Pons (tissue), 1 donor: ENCODE results near the gene MACROD2.
A peak's percentile ranks its signal among the peaks of the same experiment; 100 is the strongest.
"Not testable (repeated sequence)": the region's sequence is repeated elsewhere in the genome, so short reads cannot be mapped to it uniquely, and the experiment has no call there.

Experiments used
- DNase-seq: peaks from one replicate; pipeline ENCODE4 v3.0.0-alpha.2; 2016; ENCODE audit warnings: low spot score

Gene MACROD2

DNA sequence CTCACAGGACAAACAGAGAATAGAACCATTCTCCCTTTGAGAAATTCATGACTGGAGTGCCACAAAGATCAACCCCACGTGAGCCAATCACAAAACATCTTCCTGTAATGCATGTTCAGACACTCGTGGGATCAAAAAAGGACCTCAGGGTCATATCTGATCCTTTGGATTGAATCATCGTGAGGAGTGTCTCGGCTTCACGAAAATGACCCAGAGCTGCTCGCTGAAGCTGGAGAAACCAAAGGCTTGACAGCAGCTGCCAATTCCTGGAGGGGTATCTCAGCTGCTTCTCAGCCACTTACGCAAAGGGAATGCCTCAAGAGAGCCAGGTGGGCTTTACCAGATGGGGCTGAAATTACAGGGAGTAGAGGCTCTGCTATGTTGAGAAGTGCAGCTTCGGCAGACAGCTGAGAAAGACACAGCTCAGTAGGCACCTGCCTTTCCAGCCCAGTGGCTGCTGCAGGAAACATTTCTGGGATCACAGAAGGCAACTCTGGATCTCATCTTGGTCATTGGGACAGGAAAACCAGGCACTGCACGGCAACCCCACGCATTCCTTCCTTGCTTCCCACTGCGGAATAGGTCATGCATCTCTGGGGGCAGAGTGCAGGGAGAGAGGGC lies 1764.8 kb downstream of the MACROD2 start:
- DNase-seq: peak; percentile 52

GRCh38 chr20:15763366-15763765 lies 1768.0 kb downstream of the MACROD2 start:
- DNase-seq: no peak

DNA sequence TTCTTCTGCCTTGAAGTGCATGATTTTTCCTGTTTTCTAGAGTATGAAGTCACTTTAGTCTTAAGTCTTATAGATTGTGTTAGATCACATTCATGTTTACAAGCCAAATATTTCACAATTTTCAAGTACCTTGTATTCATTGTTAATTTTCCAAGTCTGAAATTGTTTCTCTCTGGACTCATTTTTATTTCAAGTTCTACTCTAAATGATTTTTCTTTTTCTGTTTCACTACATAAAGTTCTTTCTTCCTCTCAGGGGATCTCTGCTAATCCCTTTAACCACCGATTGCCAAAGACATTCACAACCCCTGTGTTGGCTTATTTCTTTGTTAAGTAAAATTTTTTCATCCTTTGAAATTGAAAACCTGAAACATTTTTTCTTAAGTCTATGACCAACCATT lies 1772.3 kb downstream of the MACROD2 start:
- no peak for DNase-seq

DNA sequence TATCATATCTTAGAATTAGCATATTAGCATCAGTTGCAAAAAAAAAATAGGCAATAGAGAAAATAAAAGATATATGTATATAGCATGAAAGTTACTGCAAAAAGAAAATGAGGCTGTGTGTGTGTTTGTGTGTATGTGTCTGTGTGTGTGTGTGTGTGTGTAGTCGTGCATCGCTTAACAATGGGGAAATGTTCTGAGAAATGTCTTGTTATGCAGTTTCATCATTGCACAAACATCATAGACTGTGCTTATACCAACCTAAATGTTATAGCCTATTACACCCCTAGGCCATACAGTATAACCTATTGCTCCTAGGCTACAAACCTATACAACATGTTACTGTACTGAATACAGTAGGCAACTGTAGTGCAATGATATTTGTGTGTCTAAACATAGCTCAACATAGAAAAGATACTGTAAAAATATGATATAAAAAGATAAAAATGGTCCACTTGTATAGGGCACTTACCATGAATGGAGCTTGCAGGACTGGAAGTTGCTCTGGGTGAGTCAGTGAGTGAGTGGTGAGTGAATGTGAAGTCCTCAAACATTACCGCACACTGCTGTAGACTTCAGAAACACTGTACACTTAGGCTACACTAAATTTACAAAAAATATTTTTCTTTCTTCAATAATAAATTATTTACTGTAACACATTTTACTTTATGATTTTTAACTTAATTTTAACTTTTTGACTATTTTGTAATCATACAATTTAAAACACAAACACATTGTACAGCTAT lies 1772.9 kb downstream of the MACROD2 start:
- DNase-seq: no peak

DNA sequence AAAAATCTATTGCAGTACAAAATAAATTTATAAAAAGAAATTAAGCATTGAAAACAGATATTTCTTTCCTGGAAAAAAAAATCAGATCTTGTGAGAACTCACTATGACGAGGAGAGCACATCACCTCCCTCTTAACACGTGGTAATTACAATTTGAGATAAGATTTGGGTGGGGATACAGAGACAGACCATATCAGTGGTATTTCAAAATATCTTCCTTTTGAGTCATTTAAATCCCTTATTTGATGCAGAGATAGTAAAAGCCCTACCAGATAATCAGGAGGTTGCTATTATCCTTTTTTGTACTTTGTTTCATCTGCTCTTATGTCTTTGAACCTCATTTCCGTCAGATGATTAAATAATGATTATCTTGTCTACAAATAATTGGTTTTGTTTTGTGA lies 1777.5 kb downstream of the MACROD2 start:
- no peak for DNase-seq

GRCh38 chr20:15774926-15775325 lies 1779.6 kb downstream of the MACROD2 start:
- no peak for DNase-seq

- DNase-seq: no peak
Measured at GRCh38 chr20:15776770-15777466, 1781.6 kb downstream of the MACROD2 start.

DNA sequence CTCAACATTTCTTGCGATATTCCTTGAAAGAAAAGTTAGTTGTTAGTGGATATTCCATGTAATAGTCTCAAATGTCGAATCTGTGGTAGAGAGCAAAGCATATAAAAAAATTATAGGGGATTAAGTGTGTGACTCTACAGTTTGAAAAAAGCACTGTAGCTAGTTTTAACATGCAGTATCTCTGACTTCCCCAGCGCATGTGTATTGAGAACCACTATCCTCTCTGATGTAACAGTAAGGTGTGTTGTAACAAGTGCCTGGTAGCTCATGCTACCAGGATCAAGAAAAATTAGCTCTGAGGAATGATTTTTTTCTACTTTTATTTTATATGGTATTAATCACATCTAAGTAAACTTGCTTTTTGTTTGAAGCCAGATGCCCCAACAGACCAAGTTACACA lies 1788.7 kb downstream of the MACROD2 start:
- DNase-seq: no peak

- DNase-seq: peak; percentile 95
Measured at GRCh38 chr20:15789079-15789478, 1793.8 kb downstream of the MACROD2 start.

DNA sequence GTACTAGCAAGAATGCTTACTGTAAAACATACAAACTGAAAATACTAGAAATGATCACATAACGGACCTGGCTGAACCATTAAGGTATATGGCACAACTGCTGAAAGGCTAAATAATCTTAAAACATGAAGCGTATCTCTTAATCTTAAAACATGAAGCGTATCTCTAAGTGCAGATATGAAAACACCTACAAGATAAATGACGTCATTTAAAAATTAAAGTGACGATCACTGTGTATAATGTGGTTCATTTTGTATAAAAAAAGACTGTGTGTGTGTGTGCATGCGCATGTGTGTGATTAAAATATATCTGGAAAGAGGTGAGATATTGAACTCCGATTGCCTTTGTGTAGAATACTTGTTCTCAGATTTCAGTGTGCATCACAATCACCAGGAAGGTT lies 1797.5 kb downstream of the MACROD2 start:
- no peak for DNase-seq

GRCh38 chr20:15794409-15794808 lies 1799.1 kb downstream of the MACROD2 start:
- DNase-seq: no peak

DNA sequence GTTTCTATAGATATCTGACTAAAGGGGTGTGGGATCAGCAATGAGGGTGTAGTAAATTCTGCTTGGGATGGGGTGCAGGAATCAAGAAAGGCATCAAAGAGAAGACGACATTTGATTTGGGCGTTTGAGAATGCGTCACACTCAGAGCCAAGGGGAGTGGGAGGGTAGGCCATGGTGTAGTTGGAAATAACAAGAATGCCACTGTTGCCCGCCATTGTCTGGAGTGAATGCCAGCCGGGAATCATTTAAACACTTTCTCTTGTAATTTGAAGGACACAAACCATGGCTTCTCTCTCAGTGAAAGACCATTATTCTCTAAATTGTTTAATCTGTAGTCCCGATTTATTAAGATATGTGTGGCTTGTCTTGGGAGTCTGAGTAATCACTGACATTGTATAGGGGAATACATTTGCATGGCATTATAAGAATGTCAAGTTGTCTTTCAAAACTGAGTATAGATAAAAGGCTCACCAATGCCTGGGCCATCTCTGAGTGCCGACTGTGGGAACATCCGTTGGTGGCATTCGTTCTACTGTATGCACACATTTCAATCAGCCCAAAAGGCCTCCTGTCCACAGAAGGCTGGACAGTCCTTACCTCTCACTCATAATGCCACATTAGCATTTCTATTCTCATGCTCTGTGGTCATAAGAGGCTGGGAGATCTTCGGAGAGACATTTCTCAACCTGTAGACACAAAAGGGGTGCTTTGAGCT lies 1800.1 kb downstream of the MACROD2 start:
- DNase-seq: no peak

GRCh38 chr20:15799871-15800270 lies 1804.6 kb downstream of the MACROD2 start:
- DNase-seq: no peak

DNA sequence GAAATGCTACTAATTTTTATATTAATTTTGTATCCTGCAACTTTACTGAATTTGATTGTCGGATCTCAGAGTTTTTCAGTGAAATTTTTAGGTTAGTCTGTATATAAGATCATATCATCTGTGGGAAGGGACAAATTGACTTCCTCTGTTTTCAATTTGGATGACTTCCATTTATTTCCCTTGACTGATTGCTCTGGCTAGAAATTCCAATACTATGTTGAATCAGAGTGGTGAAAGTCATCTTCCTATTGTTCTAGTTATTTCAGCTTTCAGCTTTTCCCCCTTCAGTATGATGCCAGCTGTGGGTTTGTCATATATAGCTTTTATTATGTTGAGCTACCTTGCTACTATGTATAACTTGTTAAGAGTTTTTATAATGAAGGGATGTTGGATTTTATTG lies 1806.7 kb downstream of the MACROD2 start:
- DNase-seq: no peak

DNA sequence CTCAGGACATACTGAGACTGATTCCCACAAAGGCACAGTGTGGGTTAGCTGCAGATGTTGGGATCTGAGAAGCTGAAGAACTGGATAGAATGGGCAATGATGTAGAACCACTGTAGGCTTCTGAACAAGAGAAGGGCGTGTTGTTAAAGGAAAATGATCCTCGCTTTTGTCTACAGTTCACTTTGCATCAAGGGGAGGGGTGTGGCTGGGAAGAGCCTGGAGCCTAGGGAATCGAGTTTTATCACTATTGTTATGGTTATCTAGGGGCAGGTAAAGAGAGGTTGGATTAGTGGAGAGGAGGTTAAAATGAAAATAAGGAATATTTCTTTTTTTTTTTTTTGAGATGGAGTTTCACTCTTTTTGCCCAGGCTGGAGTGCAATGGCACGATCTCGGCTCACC lies 1809.8 kb downstream of the MACROD2 start:
- DNase-seq: no peak

DNA sequence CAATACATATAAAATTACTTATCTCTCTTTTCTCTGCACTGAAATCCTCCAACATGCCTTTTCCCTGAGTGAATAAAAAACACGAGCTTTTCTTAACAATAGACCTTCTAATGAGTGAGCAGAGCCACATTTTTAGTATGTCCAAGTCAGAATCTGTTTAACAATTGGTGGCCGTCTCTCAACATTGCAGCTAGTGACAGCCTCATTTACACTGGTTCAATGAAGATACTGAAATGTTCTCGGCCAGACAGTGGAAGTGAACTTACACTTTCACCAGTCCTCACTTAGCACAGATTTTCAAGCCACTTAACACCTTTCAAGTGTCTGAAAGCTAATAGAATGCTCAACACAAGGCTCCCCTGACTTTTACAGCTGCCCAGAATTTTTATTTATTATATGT lies 1810.8 kb downstream of the MACROD2 start:
- peak; percentile 46 for DNase-seq

DNA sequence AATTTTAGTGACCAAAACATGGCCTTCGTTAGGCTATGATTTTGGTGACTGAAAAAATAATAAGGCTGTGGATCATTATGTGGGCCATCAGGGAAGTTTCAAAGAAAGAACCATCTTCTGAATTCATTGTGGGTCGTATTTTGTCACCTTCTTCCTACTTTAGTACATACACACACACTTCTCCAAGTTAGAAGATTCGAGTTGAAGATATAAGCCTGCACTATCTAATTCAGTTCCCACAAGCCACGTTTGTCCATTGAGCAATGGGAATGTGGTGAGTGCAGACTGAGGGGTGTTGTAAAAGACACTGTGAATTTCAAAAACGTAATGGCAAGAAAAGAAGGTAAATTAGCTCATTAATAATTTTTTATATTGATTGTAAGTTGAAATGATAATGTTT lies 1812.0 kb downstream of the MACROD2 start:
- DNase-seq: no peak

- not testable (repeated sequence) for DNase-seq
Measured at GRCh38 chr20:15807771-15808170, 1812.5 kb downstream of the MACROD2 start.

GRCh38 chr20:15811951-15812350 lies 1816.6 kb downstream of the MACROD2 start:
- DNase-seq: no peak

DNA sequence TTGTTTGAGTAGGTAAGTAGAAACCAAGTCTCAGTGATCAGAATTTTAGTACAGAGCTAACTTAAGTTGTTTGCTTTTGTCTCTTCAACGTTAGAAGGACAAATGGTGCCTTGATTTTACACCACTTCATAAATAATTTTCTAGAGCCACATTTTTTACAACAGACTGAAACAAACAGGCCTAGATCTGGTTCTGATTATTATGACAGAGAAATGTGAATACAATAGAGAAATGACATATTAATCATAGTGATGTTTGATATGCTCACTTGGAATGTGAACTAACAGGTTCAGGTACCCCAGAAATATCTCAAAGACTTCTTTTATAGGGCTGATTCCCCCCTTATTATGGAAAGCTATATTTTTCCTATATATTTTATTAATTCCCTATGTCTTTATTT lies 1817.4 kb downstream of the MACROD2 start:
- DNase-seq: no peak

GRCh38 chr20:15814360-15814759 lies 1819.0 kb downstream of the MACROD2 start:
- no peak for DNase-seq

GRCh38 chr20:15814911-15815310 lies 1819.6 kb downstream of the MACROD2 start:
- DNase-seq: no peak

GRCh38 chr20:15817351-15817750 lies 1822.0 kb downstream of the MACROD2 start:
- no peak for DNase-seq
